Panc1 (cell line): ENCODE results near the gene CCBE1. TPM values are rescaled to one million over a fixed set of nuclear protein-coding genes. Genes with fewer than 3 reads are reported as not detected.

ENCODE experiments used
- ATAC-seq: fragments of 200-7000 bp; cut with Tn5 transposase; 2 replicates; pipeline ENCODE4 v1.9.1; 2020; ENCODE audit warnings: mild to moderate bottlenecking, moderate library complexity
- BruUV-seq: library from RNA; stranded (reverse); fragments of 400-500 nt; replicated peaks from 2 replicates; lab custom pipeline; 2021; lab: Mats Ljungman, UMichigan
- CTCF ChIA-PET: fragments of 300-600 bp; sonication (Branson Sonifier 250); formaldehyde crosslinking; loops from one replicate; lab custom pipeline; 2022; ENCODE audit warnings: antibody characterized with exemption; lab: Charles Lee
- POLR2A ChIA-PET: fragments of 300-600 bp; sonication (Branson Sonifier 250); formaldehyde crosslinking; loops from one replicate; lab custom pipeline; 2022; ENCODE audit warnings: antibody characterized with exemption; lab: Charles Lee
- DNase-seq: peaks from one replicate; pipeline ENCODE4 v3.0.0-alpha.2; 2010; ENCODE audit warnings: low read depth, low spot score
- H3K27ac ChIP-seq: 2 replicates; pipeline ENCODE4 v1.5.1; 2011; ENCODE audit warnings: mild to moderate bottlenecking, low read length, inconsistent platforms
- H3K27me3 ChIP-seq: fragments of 200-500 bp; sonication (Bioruptor generic); 2 replicates; pipeline ENCODE4 v1.6.0; 2014; ENCODE audit warnings: low read length, inconsistent platforms; ENCODE audit not compliant: control insufficient read depth, insufficient read depth
- H3K36me3 ChIP-seq: fragments of 200-500 bp; sonication (Bioruptor generic); 2 replicates; pipeline ENCODE4 v1.5.1; 2014; ENCODE audit warnings: inconsistent platforms, mild to moderate bottlenecking, low read length, moderate library complexity; ENCODE audit not compliant: control insufficient read depth, insufficient read depth
- H3K4me1 ChIP-seq: 2 replicates; pipeline ENCODE4 v1.5.1; 2011; ENCODE audit warnings: inconsistent platforms, mild to moderate bottlenecking, low read length, moderate library complexity; ENCODE audit not compliant: control insufficient read depth, insufficient read depth
- H3K4me3 ChIP-seq, 2 experiments: 2 replicates each; pipeline ENCODE4 v1.5.1; 2011 to 2012; ENCODE audit warnings: low read depth in 2 of 2, low read length in 2 of 2, mild to moderate bottlenecking in 2 of 2, inconsistent platforms in 1 of 2, moderate library complexity in 1 of 2
- H3K9me3 ChIP-seq: fragments of 200-500 bp; sonication (Bioruptor generic); 2 replicates; pipeline ENCODE4 v1.5.1; 2014; ENCODE audit warnings: low read depth, mild to moderate bottlenecking, inconsistent platforms, low read length, moderate library complexity; ENCODE audit not compliant: control insufficient read depth, insufficient read depth
- POLR2AphosphoS5 ChIP-seq: IDR thresholded peaks from 2 replicates; pipeline ENCODE4 v1.6.1; 2012; ENCODE audit warnings: mild to moderate bottlenecking, low read depth, low read length, moderate library complexity
- SIN3A ChIP-seq: IDR thresholded peaks from 2 replicates; pipeline ENCODE4 v1.6.1; 2012; ENCODE audit warnings: low read depth, mild to moderate bottlenecking, low read length, moderate library complexity, borderline replicate concordance; ENCODE audit not compliant: insufficient read depth
- TCF7L2 ChIP-seq: IDR thresholded peaks from 2 replicates; pipeline ENCODE4 v1.6.1; 2011; ENCODE audit warnings: mild to moderate bottlenecking, low read depth, low read length, inconsistent platforms
- in situ Hi-C: cut with HindIII; loops from 2 replicates; pipeline ENCODE4 v1.10.0; 2016; ENCODE audit warnings: low sequenced_read_pairs, low pct_unique_long_range_greater_than_20kb
- intact Hi-C: fragments of 100-400 bp; cut with micrococcal nuclease; formaldehyde crosslinking; loops from one replicate; pipeline ENCODE4 v1.10.0; 2022; ENCODE audit not compliant: unreplicated experiment
- total RNA-seq: library from RNA; stranded (reverse); gene quantifications from one replicate; pipeline ENCODE4 v1.2.1, GENCODE V29; 2021; ENCODE audit not compliant: unreplicated experiment
- TF ChIP-seq, protein P1 (sequence below), 2 experiments: IDR thresholded peaks; 2 replicates each; pipeline ENCODE4 v1.6.1; 2011 to 2012; ENCODE audit warnings: low read depth in 2 of 2, control low read depth in 1 of 2, low read length in 1 of 2, mild to moderate bottlenecking in 1 of 2, moderate library complexity in 1 of 2; ENCODE audit not compliant: insufficient read depth in 1 of 2
- TF ChIP-seq, protein P2 (sequence below): fragments of 450-650 bp; IDR thresholded peaks from 2 replicates; pipeline ENCODE4 v1.5.1; 2017; ENCODE audit warnings: mild to moderate bottlenecking

Gene CCBE1
- total RNA-seq, 1 experiment from 2014 or later, result 0.13 TPM

DNA sequence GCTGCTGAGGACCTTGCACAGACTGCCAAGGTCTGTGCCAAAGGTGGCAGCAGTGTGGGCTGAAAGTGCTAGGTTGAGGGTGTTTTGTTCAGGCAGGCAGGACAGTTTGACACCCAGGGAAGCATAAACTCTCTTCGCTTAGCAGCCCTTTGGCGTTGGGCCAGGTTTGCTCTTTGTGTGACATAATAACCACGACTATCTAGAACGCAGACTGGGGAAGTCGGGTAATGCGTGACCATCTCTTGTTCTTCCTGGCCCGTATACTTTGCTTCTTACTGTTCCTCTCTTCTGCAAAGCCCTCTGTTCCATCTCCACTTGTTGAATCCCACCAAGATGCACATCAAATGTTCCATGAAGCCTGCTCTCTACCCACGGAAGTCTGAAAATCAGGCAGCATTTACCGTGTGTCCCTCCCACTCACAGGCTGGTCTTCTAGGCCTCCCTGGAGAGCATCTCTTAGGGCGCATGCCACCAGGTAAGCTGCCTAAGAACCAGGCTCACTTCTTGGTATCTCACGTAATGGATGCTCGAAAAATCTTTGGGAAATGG, 241.4 kb downstream of the CCBE1 start:
- TF ChIP-seq, protein P1, sequence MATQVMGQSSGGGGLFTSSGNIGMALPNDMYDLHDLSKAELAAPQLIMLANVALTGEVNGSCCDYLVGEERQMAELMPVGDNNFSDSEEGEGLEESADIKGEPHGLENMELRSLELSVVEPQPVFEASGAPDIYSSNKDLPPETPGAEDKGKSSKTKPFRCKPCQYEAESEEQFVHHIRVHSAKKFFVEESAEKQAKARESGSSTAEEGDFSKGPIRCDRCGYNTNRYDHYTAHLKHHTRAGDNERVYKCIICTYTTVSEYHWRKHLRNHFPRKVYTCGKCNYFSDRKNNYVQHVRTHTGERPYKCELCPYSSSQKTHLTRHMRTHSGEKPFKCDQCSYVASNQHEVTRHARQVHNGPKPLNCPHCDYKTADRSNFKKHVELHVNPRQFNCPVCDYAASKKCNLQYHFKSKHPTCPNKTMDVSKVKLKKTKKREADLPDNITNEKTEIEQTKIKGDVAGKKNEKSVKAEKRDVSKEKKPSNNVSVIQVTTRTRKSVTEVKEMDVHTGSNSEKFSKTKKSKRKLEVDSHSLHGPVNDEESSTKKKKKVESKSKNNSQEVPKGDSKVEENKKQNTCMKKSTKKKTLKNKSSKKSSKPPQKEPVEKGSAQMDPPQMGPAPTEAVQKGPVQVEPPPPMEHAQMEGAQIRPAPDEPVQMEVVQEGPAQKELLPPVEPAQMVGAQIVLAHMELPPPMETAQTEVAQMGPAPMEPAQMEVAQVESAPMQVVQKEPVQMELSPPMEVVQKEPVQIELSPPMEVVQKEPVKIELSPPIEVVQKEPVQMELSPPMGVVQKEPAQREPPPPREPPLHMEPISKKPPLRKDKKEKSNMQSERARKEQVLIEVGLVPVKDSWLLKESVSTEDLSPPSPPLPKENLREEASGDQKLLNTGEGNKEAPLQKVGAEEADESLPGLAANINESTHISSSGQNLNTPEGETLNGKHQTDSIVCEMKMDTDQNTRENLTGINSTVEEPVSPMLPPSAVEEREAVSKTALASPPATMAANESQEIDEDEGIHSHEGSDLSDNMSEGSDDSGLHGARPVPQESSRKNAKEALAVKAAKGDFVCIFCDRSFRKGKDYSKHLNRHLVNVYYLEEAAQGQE (IDR thresholded peaks at IDR 0.05; ENCODE audit: insufficient read depth in 1 of 2, low read depth in 2 of 2, low read length in 1 of 2), result no peak
- TF ChIP-seq TCF7L2 (no peak), POLR2AphosphoS5 (no peak), SIN3A (no peak)
- TF ChIP-seq, protein P2, sequence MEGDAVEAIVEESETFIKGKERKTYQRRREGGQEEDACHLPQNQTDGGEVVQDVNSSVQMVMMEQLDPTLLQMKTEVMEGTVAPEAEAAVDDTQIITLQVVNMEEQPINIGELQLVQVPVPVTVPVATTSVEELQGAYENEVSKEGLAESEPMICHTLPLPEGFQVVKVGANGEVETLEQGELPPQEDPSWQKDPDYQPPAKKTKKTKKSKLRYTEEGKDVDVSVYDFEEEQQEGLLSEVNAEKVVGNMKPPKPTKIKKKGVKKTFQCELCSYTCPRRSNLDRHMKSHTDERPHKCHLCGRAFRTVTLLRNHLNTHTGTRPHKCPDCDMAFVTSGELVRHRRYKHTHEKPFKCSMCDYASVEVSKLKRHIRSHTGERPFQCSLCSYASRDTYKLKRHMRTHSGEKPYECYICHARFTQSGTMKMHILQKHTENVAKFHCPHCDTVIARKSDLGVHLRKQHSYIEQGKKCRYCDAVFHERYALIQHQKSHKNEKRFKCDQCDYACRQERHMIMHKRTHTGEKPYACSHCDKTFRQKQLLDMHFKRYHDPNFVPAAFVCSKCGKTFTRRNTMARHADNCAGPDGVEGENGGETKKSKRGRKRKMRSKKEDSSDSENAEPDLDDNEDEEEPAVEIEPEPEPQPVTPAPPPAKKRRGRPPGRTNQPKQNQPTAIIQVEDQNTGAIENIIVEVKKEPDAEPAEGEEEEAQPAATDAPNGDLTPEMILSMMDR, result no peak
- intact Hi-C loops, result no loop called here
- CTCF ChIA-PET, result no interaction called here
- no peaks in the 10 kb centered on the region for H3K9me3 ChIP-seq
- no peaks in the 10 kb centered on the region for H3K4me1 ChIP-seq
- no peaks in the 10 kb centered on the region for H3K36me3 ChIP-seq
- BruUV-seq, result no TSS peak
- POLR2A ChIA-PET, result no interaction called here
- no peak overlapping the region for H3K27ac ChIP-seq
- H3K4me3 ChIP-seq, result no peak overlapping the region
- ATAC-seq (no peak), DNase-seq (no peak)
- H3K27me3 ChIP-seq, result no peaks in the 10 kb centered on the region
- in situ Hi-C loops, result no loop called here

DNA sequence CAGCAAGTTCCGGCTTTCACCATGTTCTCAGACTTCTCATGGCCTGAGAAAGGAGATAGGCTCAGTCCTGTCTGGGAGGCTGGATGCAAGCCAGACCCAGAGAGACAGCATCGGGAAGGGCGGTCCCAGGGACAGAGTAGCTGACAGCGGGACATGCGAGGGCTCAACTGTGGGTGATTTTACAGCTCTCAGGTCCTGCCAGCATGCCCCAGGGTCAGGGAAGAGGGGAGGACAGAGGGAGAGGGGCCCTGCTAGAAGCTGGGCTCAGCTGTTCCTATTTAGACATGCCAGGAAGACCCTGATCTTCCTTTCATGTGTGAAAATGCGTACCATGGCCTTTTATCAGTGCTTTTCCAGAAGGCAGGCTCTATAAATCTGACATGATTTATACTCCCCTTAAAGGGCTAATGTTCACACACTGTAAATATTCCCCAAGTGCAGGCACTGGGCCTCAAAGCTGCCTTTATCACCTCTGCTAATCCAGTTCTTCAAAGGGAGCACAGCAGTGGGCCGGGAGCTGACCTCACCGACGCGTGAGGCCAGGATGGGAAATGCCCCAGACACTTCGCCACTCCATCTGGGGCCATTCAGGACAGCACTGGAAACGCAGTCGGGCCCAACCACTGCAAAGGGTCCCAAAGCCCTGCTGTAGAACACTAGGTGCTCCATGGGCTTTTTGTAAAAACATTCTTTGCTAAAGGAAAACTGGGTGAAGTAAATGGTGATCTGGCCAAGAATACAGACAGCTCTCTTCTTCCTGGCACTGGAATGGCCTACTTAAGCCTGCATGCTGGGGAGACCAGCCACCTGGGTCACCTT, 242.1 kb downstream of the CCBE1 start:
- DNase-seq (no peak), ATAC-seq (no peak)
- CTCF ChIA-PET, result no interaction called here
- Histone ChIP-seq H3K27ac (no peak overlapping the region), H3K27me3 (no peaks in the 10 kb centered on the region), H3K9me3 (no peaks in the 10 kb centered on the region), H3K4me3 (no peak overlapping the region), H3K36me3 (no peaks in the 10 kb centered on the region), H3K4me1 (no peaks in the 10 kb centered on the region)
- no TSS peak for BruUV-seq
- intact Hi-C loops (no loop called here), in situ Hi-C loops (no loop called here)
- POLR2A ChIA-PET, result no interaction called here
- TF ChIP-seq POLR2AphosphoS5, result no peak
- TF ChIP-seq SIN3A, result no peak
- TF ChIP-seq, protein P2, result no peak
- no peak for TF ChIP-seq TCF7L2
- TF ChIP-seq, protein P1 (IDR thresholded peaks at IDR 0.05; ENCODE audit: insufficient read depth in 1 of 2, low read depth in 2 of 2, low read length in 1 of 2), result no peak
